ENCODE results near the gene RSPO3. TPM values are rescaled to one million over a fixed set of nuclear protein-coding genes. Genes with fewer than 3 reads are reported as not detected.
A peak's percentile ranks its signal among the peaks of the same experiment; 100 is the strongest.

The RSPO3 gene
- total RNA-seq, 4 donors from 2014 or later, result 23.5 to 70.6 (median 45.0) TPM

DNA sequence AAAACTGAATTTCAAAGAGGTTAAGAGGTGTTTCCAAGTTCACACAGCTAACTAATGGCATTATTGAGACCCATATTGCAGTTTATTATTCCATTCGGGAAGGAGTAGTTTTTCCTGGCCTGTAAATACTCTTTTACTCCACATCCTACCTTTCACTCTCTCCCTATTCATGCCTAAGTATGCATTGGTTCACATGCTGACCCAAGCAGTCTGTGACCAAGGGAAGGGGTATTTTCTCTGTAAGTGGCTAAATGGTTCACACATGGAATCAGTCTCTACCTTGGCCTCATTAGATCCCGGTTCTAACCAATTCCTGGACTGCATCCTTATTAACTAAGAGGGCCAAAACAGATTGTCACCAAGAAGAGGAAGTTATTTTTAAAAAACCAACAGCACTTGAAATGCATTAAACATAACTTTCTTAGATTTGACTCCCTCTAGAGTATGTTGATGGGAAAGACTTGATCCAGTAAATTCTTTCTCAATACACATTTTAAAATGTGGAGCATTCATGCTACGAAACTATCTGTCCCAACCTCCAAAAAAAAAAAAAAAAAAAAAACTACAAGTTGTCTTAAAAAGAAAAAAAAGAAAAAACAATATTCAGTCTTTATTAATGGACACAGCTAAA is 17.8 kb upstream of the RSPO3 start:
- H3K4me1 ChIP-seq, result no peaks in the 10 kb centered on the region
- no peak for DNase-seq
- H3K4me3 ChIP-seq, result no peak overlapping the region
- H3K9me3 ChIP-seq, result no peaks in the 10 kb centered on the region
- intact Hi-C loops (cut with DNase I; ENCODE audit: low total_unique reads), result no loop called here
- H3K27me3 ChIP-seq, result no peaks in the 10 kb centered on the region
- TF ChIP-seq POLR2A (IDR thresholded peaks at IDR 0.05), result no peak
- TF ChIP-seq, protein P1, sequence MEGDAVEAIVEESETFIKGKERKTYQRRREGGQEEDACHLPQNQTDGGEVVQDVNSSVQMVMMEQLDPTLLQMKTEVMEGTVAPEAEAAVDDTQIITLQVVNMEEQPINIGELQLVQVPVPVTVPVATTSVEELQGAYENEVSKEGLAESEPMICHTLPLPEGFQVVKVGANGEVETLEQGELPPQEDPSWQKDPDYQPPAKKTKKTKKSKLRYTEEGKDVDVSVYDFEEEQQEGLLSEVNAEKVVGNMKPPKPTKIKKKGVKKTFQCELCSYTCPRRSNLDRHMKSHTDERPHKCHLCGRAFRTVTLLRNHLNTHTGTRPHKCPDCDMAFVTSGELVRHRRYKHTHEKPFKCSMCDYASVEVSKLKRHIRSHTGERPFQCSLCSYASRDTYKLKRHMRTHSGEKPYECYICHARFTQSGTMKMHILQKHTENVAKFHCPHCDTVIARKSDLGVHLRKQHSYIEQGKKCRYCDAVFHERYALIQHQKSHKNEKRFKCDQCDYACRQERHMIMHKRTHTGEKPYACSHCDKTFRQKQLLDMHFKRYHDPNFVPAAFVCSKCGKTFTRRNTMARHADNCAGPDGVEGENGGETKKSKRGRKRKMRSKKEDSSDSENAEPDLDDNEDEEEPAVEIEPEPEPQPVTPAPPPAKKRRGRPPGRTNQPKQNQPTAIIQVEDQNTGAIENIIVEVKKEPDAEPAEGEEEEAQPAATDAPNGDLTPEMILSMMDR (IDR thresholded peaks at IDR 0.05), result peak in 3 of 4 experiments; percentile 10 to 26 (median 11)
- no peak overlapping the region for H3K27ac ChIP-seq
- H3K36me3 ChIP-seq, result no peaks in the 10 kb centered on the region

DNA sequence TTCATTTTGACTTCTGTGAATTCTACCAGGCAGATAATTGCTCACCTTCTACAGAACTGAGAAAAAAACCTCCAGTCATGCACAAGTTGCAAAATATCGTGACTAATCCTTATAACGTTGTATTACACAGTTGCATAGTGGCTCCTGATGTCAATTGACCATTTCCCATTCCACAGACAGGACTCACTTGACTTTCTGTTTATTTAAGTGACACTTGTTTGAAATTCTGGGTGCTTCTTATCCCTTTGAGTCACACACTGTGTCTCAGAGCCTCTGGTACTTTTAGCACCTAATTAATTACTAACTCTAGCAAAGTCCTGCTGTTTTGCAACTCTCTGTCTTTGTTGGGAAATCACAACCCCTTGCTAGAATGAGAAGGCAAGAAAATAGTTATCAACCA is 16.2 kb upstream of the RSPO3 start:
- TF ChIP-seq, protein P1 (IDR thresholded peaks at IDR 0.05), result no peak
- TF ChIP-seq POLR2A (IDR thresholded peaks at IDR 0.05), result no peak
- Histone ChIP-seq H3K36me3 (no peaks in the 10 kb centered on the region), H3K9me3 (no peaks in the 10 kb centered on the region), H3K4me1 (no peaks in the 10 kb centered on the region), H3K4me3 (no peak overlapping the region), H3K27ac (no peak overlapping the region), H3K27me3 (no peaks in the 10 kb centered on the region)
- DNase-seq, result no peak
- intact Hi-C loops (cut with DNase I; ENCODE audit: low total_unique reads), result no loop called here

DNA sequence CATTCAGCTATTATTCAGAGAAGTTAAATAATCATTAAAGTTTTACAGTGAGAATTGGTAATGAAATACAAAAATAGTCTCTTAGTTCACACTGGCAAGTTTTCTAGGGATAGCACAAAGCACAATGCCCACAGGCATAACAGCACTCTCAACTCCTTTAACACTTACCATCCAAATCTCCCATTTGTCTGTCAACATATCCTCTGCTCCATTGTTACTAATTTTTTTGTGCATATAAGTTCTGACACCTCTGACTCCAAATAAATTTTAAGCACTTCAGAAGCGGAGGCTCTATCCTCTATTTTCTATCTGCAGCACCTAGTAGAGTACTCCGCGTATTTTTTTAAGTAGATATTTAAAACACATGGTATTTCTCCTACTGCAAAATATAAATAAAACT is 15.6 kb upstream of the RSPO3 start:
- Histone ChIP-seq H3K27me3 (no peaks in the 10 kb centered on the region), H3K4me1 (no peaks in the 10 kb centered on the region), H3K27ac (no peak overlapping the region), H3K9me3 (no peaks in the 10 kb centered on the region), H3K36me3 (no peaks in the 10 kb centered on the region), H3K4me3 (no peak overlapping the region)
- TF ChIP-seq, protein P1 (IDR thresholded peaks at IDR 0.05), result no peak
- no peak for TF ChIP-seq POLR2A (IDR thresholded peaks at IDR 0.05)
- no peak for DNase-seq
- intact Hi-C loops (cut with DNase I; ENCODE audit: low total_unique reads), result no loop called here

DNA sequence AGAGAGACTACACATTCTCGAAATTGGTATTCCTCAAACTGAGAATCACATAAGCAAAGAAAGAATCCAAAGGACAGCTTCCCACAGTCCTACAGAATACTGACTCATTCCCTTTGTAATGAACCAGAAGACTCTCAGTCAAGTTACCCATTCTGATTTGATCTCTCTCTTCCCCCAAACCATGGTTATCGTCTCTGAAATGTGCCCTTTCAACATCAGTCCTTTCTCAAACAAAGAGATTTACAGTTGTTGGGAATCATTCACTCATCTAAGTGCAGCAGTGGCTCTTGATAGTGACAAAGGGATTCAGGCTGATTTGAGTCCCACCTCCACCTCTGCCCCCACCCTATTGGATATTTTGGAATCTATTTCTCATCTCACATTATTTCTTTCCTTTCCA is 15.0 kb upstream of the RSPO3 start:
- intact Hi-C loops (cut with DNase I; ENCODE audit: low total_unique reads), result no loop called here
- Histone ChIP-seq H3K4me1 (no peaks in the 10 kb centered on the region), H3K9me3 (no peaks in the 10 kb centered on the region), H3K36me3 (no peaks in the 10 kb centered on the region), H3K27ac (no peak overlapping the region), H3K4me3 (no peak overlapping the region), H3K27me3 (no peaks in the 10 kb centered on the region)
- no peak for DNase-seq
- TF ChIP-seq, protein P1 (IDR thresholded peaks at IDR 0.05), result no peak
- TF ChIP-seq POLR2A (IDR thresholded peaks at IDR 0.05), result no peak

DNA sequence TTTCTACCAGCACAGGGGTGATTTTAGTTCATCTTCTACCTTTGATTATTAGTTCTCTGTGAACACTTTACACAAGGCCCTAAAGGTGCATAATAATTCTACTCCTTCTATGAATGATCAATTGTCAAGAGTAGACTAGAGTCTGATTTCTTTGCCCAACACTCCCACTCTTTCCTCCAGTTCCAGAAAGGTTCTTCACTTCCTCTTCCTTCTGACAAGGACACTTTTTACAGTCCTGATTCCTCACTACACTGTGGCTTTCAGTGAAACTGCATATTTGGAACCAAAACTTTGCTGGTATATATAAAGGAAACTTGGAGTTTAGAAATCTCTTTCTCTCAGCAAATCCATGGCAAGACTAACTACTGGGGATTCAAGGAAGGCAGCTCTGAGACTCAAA is 10.6 kb upstream of the RSPO3 start:
- no peaks in the 10 kb centered on the region for H3K27me3 ChIP-seq
- DNase-seq, result no peak
- no peaks in the 10 kb centered on the region for H3K36me3 ChIP-seq
- H3K4me1 ChIP-seq, result no peaks in the 10 kb centered on the region
- no peak overlapping the region for H3K27ac ChIP-seq
- TF ChIP-seq POLR2A (IDR thresholded peaks at IDR 0.05), result no peak
- TF ChIP-seq, protein P1 (IDR thresholded peaks at IDR 0.05), result no peak
- no peak overlapping the region for H3K4me3 ChIP-seq
- no peaks in the 10 kb centered on the region for H3K9me3 ChIP-seq
- intact Hi-C loops (cut with DNase I; ENCODE audit: low total_unique reads), result no loop called here

Measured in uterus (tissue), 4 donors.